ENCODE measurements around the gene TNNC1.

Gene TNNC1

GRCh38 chr3:52453496-52454249 is at the start of gene TNNC1:
TSS of gene TNNC1 (minus strand) at chr3:52454041. CDS start at chr3:52454015, 26 bp downstream.
- H3K27ac ChIP-seq: peak within 1 kb of the TSS in 20 of 21 experiments; percentile 78 to 98 (median 93)
- peak within 1 kb of the TSS; percentile 70 to 94 (median 88) for H3K4me3 ChIP-seq

GRCh38 chr3:52502808-52503350 is 49.0 kb upstream of the TNNC1 start:
- Histone ChIP-seq H3K27ac (no peak overlapping the region), H3K4me3 (no peak overlapping the region)

- Histone ChIP-seq H3K4me3 (no peak overlapping the region), H3K27ac (no peak overlapping the region)
These were observed 48.2 kb upstream of the TNNC1 start for GRCh38 chr3:52502001-52502400.

- H3K4me3 ChIP-seq: no peak overlapping the region
- no peak overlapping the region for H3K27ac ChIP-seq
These were observed 47.2 kb upstream of the TNNC1 start for GRCh38 chr3:52501046-52501445.

GRCh38 chr3:52498137-52499054 is 44.6 kb upstream of the TNNC1 start:
- peak overlapping the region in 18 of 21 experiments; percentile 0 to 79 (median 50) for H3K27ac ChIP-seq
- H3K4me3 ChIP-seq: no peak overlapping the region

GRCh38 chr3:52495777-52496602 is 42.1 kb upstream of the TNNC1 start:
- peak overlapping the region in 6 of 7 experiments; percentile 12 to 35 (median 19) for H3K4me3 ChIP-seq
- peak overlapping the region in 20 of 21 experiments; percentile 14 to 88 (median 76) for H3K27ac ChIP-seq

- H3K4me3 ChIP-seq: peak within 1 kb of the TSS; percentile 4 to 35 (median 17)
These were observed 41.1 kb upstream of the TNNC1 start, which contains the start of gene STAB1 for GRCh38 chr3:52494886-52495495. TSS of gene STAB1 (plus strand) at chr3:52495338. CDS start at chr3:52495414, 76 bp downstream.

GRCh38 chr3:52494445-52494844 is 40.6 kb upstream of the TNNC1 start:
- peak overlapping the region in 1 of 7 experiments; percentile 21 for H3K4me3 ChIP-seq
- peak overlapping the region in 15 of 21 experiments; percentile 13 to 88 (median 78) for H3K27ac ChIP-seq

More at GRCh38 chr3:52494886-52495495, 41.1 kb upstream of the TNNC1 start, which contains the start of gene STAB1:
- peak within 1 kb of the TSS in 20 of 21 experiments; percentile 14 to 88 (median 76) for H3K27ac ChIP-seq

GRCh38 chr3:52493232-52494017 is 39.6 kb upstream of the TNNC1 start:
- peak overlapping the region in 3 of 21 experiments; percentile 8 to 84 (median 23) for H3K27ac ChIP-seq

GRCh38 chr3:52492059-52492458 is 38.2 kb upstream of the TNNC1 start:
- H3K27ac ChIP-seq: no peak overlapping the region

More at GRCh38 chr3:52493232-52494017, 39.6 kb upstream of the TNNC1 start:
- H3K4me3 ChIP-seq: no peak overlapping the region

GRCh38 chr3:52490939-52491526 is 37.2 kb upstream of the TNNC1 start:
- Histone ChIP-seq H3K4me3 (no peak overlapping the region), H3K27ac (peak overlapping the region in 13 of 21 experiments; percentile 12 to 78 (median 46))

More at GRCh38 chr3:52492059-52492458, 38.2 kb upstream of the TNNC1 start:
- no peak overlapping the region for H3K4me3 ChIP-seq

GRCh38 chr3:52490035-52490938 is 36.4 kb upstream of the TNNC1 start:
- peak overlapping the region in 12 of 21 experiments; percentile 2 to 78 (median 27) for H3K27ac ChIP-seq
- H3K4me3 ChIP-seq: no peak overlapping the region

- Histone ChIP-seq H3K27ac (peak overlapping the region in 5 of 21 experiments; percentile 2 to 78 (median 36)), H3K4me3 (no peak overlapping the region)
These were observed 35.6 kb upstream of the TNNC1 start for GRCh38 chr3:52489453-52489852.

GRCh38 chr3:52488746-52489145 is 34.9 kb upstream of the TNNC1 start:
- no peak overlapping the region for H3K27ac ChIP-seq

GRCh38 chr3:52487788-52488691 is 34.2 kb upstream of the TNNC1 start:
- no peak overlapping the region for H3K27ac ChIP-seq
- H3K4me3 ChIP-seq: no peak overlapping the region

More at GRCh38 chr3:52488746-52489145, 34.9 kb upstream of the TNNC1 start:
- no peak overlapping the region for H3K4me3 ChIP-seq
